NCI-H2029 (cell line): ENCODE measurements around the gene PIK3CB.
"Not testable (repeated sequence)": the region's sequence is repeated elsewhere in the genome, so short reads cannot be mapped to it uniquely, and the experiment has no call there.

Source experiments
- DNase-seq: peaks from one replicate; lab custom pipeline; 2025; lab: John Stamatoyannopoulos, UW

PIK3CB gene

DNA sequence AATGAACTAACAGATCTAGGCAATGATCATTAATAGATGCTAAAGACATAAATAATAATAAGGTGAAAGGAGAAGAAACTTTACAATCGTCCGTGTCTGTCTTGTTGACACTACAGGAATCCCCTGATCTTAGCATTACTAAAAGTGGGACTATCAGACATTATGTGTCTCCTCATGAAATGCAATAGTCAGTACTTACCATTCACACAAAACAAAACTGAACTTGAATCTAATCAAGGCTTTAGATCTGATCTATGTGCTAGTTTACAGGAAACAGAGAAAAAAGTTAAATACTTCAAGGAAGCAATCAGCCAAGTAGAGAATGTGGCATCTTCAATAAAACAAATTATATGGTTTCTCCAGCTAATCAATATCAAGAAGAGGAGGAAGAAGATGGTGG lies 73.7 kb downstream of the PIK3CB start:
- no peak for DNase-seq

DNA sequence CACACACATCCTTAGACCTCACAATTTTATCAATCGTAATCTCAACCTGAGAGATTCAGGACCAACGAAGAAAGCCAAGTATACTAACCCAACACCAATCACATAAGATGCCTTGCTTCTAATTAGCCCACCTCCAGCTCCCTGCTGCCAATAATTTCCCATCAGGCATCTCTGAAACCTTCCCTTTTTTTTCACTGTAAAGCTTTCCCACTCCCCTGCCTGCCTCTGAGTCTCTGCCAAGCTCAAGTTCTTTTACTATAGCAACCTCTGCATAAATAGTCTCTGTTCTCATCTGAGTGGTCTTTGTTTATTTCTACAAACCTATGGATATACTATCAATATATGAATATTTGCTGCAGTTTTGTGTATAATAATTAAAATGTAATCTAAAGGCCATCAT lies 86.5 kb downstream of the PIK3CB start:
- DNase-seq = no peak

DNA sequence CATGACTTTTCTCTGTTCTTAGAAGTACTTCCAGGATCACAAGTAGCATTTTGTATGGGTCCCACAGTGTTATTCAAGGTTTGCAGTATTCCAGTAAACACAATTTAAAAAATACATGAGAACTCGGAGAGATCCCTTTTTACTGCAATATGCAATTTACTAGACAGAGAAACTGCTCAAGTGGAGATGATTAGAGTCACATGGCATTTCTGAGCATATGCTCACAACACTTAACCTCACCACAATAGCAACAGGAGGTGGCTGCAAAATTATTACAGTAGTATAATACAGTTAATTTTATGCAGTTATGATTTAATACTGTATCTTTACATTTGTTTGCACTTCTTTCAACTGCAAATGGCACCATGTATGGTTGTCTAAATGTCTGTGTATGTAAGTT lies 87.5 kb downstream of the PIK3CB start:
- no peak for DNase-seq

DNA sequence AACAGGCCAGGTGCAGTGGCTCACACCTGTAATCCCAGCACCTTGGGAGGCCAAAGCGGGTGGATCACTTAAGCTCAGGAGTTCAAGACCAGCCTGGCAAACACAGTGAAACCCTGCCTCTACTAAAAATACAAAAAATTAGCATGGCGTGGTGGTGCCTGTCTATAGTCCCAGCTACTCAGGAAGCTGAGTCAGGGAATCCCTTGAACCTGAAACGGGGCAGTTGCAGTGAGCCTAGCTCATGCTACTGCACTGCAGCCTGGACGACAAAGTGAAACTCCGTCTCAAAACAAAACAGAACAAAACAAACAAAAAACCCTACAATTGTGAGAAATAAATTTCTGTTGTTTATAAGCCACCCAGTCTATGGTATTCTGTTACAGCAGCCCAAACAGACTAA lies 94.7 kb downstream of the PIK3CB start:
- no peak for DNase-seq

DNA sequence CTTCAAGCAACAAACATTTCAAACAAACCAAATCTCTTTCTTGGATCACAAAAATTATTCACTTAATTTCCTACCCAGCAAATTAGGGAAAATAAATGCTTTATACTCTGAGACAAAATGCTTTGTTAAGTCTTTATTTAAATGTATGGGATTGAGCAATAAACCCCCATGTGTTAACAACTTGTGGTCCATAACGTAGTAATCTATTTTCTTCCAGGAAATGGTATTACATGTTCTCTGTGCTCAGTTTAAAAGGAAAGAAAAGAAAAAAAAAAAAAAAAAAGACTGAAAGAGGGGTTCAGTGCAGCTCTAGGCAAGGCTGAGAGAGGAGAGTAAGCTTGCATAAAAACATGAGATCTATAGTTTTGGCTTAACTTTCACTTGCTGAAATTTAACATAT lies 102.3 kb downstream of the PIK3CB start:
- DNase-seq = no peak

DNA sequence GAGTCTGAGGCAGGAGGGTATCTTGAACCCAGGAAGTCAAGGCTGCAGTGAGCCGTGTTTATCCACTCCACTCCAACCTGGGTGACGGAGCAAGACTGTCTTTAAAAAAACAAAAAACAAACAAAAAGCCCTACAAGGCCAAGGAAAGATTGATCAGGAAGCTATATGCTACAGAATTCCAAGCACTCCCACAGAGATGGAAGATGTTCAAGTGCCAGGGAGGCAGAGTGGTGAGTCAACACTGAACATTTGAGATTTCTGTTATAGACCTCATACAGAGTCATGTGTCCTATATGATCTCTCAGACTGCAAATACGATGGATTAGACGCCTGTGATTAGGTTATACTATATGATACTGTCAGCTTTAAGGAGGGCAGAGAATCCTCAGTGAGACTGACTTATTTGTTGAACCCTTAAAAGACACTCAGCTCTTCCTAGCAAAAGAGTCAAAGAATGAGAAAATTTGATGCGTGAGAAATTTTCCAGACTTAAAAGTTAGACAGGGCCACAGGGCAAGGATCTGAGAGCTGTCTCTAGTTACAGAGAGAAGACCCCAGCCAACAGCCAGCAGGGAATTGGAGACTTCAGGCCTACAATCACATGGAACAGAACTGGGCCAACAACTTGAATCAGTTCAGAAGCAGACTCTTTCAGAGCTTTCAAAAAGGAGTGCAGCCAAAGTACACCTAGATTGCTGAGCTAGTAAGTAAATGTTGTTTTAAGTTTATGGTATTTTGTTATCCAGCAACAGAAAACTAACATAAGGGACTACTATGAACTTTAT lies 107.6 kb downstream of the PIK3CB start:
- no peak for DNase-seq

DNA sequence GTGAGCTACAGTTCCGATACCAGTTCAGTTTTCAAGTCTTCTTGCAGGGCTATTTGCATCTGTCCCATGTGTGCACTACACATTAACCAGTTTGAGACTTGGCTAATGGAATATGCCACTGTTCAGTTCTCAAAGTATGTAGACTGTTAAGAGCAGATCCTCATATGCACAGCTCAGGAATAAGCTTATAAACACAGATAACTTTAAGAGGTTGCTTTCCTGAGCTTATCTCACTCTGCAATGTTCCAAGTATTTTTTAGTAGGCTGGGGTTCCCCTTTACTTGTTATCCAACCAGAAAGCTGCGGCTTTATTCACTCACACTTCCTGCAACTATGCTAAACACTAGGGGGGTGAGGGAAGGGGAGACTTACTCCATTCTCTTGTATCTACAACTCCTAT lies 108.7 kb downstream of the PIK3CB start:
- not testable (repeated sequence) for DNase-seq

DNA sequence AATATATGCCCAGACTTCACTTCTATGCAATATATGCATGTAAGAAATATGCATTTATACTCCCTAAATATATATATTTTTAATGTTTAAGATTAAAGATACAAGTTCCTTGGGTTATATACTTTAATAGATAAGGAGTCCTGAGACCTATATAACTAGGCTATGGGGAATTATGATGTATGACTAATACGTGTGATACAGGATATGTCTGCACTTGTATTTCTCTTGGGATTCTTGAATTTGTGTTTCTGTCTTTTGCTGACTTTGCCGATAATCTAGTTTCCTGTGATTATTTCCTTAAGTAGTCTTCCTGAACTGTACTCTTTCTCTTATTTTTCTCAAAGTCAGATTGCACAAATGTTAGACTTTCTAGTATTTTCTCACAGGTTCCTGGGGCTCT lies 109.6 kb downstream of the PIK3CB start:
- DNase-seq = no peak

DNA sequence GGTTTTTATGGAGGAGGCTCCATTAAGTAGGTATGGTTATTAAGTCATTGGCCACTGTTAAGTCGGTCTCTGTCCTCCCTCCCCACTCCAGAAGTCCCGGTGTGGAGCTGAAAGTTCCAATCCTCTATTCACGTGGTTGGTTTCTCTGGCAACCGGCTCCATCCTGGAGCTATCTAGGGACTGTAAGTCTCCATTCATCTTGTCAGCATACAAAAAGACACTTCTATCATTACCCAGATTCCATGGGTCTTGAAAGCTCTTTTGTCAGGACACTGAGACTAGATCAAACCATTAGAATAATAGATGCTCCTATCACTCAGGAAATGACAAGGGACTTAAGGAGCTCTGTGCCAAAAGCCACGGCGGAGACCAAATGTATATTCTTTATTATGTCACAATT lies 110.3 kb downstream of the PIK3CB start:
- no peak for DNase-seq

DNA sequence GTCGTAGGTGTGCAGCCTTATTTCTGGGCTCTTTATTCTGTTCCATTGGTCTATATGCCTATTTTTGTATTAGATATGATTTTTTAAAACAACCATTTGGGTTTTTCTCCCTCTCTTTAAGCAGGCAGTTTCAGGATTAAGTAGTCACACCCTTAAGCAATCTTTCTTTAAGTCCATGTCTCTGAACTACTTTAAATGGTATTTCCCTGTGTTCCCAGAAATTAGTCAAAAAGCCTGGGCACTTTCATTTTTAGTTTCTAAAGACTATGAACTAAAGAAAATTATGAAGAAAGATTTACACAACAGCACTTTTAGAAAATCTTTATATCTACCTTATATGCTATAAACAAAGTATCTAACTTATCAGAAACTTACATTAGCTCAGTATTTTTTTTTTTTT lies 115.9 kb downstream of the PIK3CB start:
- no peak for DNase-seq

DNA sequence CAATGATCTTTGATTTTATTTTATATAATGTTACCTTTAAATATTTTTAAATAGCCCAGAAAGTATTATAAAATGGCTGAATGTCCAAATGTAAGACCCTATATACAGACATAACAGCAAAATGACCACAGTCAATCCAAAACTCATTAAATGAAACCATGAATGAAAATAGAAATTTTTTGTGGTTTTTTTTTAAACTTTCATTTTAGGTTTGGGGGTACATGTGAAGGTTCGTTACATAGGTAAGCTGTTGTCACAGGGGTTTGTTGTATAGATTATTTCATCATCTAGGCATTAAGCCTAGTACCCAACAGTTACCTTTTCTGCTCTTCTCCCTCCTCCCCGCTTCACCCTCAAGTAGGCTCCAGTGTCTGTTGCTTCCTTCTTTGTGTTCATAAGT lies 117.4 kb downstream of the PIK3CB start:
- no peak for DNase-seq

DNA sequence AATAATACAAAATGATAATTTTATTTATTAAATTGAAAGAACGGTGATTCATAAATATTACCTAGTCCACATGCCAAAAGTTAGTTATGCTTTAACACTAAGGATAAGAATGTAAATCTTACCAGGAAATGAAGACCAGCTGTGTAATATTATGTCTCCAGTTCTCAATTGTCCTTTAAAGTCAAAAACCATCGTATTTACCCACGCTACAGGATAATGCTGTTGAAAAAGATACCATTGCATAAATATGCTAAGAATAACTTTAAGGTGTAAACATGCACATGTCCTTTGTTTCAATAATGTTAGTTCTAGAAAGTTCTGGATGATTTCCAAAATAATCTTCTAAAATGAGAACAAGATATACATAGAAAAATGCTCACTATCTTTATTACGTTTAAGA lies 122.6 kb downstream of the PIK3CB start:
- DNase-seq = no peak

DNA sequence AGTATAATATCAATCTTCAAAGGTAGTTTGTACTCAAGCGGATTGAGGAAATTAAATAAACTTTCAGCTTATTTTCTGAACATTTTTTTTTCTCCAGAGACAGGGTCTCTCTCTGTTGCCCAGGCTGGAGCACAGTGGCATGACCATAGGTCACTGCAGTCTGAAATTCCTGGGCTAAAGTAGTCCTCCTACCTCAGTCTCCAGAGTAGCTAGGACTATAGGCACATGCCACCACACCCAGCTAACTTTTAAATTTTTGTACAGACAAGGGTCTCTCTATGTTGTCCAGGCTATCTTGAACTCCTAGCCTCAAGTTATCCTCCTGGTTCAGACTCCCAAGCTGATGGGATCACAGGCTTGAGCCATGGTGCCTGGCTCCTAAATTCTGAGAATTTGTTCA lies 129.1 kb downstream of the PIK3CB start:
- DNase-seq = no peak

DNA sequence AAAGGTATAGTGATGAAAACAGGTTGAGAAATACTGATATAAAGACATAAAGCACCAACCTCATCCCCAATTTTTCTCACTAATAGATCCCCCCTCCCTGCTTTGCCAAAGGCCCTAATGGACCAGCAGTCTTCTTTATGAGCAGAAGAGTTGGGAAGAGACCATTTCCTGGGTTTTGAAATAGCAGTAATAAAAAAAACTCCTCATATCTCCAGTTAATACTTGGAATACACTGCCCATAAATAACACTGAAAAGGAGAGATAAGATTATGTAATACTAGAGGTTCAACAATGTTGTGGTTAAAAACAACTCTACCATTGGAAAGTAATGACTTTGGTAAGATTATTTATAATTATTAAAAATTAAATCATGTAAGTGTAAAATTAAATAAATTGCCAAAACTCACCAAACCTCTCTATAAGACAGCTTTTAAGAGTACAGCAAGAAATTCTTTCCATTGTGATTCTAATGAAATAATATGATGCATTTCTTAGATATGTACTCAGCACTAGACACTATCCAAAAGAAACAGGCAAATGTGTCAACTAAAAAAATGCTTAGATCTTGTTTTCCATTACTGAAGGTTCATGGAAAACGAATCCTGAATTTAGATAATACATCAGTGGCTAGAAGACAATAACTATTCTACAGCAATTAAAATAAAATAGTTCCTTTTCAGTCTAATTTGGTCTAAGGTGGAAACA lies 137.9 kb downstream of the PIK3CB start:
- no peak for DNase-seq

DNA sequence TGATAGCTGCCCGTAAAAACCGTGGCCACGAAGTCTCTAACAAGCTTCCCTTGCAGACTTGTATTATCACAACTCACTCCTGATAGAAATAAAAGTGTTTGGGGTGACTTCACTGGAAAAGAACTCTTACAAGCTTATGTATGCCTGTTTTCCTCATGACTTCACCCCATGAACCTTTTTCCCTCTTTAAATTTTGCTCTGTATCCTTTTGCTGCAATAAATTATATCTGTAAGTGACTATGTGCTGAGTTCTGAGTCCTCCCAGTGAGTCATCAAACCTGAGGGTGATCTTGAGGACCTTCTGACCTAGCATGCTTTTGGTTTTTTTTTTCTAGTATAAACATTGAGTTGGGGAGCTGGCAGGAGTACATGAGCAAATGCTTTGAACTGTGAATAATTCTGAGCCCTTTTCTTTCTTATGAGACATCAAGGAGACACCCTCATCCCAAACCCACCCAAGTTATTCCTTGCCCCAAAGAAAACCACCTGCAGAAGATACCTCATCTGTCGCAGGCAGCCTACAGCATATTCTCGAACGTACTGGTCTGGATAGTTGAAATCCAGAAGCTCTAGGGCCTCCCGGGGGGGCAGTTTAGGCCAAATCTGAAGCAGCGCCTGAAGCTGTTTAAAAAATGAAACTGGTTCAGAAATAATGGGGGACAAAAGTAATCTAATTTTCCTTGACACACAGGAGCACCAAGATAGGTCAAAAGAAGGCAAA lies 140.3 kb downstream of the PIK3CB start:
- DNase-seq = no peak

DNA sequence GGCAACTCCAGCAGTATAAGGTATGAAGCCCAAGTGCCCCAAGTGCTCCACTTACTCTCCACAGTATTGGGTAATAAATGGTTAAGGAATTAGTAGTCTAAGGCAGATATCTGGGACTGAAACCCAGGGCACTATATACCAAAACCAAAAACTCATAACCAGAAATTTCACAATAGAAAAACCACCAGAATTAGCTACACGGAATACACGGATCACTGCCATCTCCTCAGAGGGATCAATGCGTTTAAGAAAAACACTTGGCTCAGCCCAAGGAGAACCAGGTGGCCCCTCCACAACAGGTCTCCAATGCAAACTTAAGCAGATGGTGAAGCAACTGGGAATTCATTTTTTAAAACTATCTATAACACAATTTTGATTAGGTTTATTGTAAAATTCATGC lies 142.6 kb downstream of the PIK3CB start:
- no peak for DNase-seq

DNA sequence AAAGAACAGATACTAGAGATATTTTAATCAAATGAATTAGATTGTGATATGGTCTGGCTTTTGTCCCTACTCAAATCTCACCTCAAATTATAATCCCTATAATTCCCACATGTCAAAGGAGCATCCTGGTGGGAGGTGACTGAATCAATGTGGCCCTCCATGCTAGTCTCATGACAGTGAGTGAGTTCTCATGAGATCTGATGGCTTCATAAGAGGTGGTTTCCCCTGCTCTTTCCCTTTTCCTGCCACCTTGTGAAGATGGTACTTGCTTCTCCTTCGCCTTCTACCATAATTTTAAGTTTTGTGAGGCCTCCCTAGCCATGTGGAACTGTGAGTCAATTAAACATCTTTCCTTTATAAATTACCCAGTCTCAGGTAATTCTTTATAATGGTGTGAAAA lies 143.4 kb downstream of the PIK3CB start:
- no peak for DNase-seq

DNA sequence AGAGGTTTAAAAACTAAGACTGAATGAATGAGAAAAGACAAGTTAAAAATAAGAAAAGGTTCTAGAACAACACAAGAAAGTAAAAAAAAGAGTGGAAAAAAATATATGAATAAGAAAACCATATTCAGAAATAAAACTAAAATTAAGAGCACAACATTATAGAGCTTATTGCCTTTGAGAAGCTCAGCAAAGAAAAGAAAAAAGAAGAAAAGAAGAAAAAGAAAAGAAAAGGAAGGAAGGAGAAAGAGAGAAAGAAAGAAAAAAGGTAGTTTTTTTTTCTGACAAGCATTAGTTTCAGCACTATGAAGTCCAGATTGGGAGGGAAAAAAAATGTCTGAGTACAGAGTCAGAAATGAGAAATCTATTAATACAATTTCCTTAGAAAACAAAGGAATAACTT lies 144.7 kb downstream of the PIK3CB start:
- no peak for DNase-seq

DNA sequence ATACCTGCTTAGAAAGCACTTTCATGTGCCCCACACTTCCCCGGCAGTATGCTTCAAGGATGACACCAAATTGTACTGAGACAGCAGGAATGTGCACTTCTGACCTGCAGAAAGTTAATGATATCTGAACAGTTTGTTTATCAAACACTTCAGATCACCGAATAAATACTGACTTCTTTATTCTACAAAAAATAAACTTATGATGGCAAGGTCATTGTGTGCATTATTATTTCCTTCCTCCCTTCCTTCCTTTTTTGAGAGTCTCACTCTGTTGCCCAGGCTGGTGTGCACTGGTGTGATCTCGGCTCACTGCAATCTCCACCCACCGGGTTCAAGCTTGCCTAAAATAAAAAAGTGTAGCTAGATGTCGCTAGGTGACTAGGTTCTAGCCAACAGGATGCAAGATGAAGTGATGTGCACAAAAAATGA lies 145.8 kb downstream of the PIK3CB start:
- no peak for DNase-seq

DNA sequence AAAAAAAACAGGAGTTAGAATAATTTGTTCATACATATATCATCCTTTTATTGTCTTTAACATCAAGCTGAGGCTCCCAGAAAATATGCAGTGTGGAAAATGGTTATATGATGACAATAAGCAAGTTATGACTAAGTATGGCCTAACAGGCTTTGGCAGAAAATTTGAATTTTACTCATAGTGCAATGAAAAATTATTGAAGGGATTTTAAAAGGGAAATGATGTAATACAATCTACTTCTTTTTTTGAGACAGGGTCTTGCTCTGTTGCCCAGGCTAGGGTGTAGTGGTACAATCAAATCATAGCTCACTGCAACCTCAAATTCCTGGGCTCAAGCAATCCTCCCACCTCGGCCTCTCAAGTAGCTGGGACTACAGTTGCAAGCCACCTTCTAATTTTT lies 147.5 kb downstream of the PIK3CB start:
- no peak for DNase-seq

DNA sequence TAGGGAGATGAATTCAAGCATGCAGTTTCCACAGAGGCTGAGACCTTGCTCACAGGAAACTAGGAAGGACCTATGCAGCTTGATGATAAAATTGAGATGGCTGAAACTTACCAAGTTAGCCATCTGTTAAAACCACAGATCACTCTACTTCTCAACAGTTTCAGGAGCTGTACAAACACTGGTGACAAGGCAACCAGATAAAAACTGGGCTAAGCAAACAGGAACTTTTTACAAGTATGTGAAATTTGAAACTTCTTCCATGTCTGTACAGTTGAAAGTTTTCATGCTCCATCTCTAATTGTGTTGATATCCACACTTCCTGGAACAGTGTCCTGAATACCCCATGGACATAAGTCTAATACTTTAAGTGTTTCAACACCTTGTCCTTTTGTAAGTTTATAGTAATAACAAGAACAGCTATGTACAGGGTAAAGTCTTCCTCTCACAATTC lies 147.9 kb downstream of the PIK3CB start:
- no peak for DNase-seq

DNA sequence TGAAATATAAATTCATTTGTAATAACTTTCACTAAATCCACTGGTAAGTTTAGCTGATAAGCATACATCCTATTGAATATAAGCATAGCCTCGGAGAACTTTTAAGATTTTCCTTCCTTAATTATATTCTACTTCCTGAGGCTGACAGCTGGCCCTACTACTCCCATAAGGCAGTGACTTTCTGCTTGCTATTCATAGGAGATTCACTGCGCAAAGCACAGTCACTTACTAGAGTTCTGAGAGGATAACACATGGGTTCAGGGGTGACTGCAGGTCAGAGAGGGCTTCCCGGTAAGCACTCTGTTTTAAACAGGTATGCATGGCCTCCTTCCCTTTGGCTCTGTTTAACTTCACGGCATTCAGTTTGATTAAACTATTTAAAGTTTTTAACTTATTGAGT lies 150.3 kb downstream of the PIK3CB start:
- no peak for DNase-seq

DNA sequence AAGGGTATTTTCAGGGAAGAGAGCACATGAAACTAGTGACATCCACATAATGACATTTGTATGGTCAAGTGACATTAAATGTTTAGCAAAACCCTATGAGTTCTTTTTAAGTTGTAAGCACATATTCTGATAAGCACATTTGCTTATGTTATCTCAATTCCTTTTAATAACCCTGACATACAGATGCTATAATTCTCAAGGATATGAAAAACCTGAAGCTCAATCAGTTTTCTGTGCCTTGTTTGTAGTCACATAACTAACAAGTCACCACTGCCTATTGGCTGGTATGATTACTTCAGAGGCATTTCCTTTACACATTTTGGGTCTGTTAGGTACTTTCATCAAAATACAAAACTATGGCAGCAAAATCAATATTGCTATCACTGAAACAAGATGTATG lies 152.1 kb downstream of the PIK3CB start:
- no peak for DNase-seq
